Stimulated activated CD4-positive, alpha-beta T cell treated with anti-CD3 and anti-CD28 coated beads, TNF-alpha, amount 100 ng/mL, for 1 hour (primary cell): ENCODE measurements around the gene ZC3H7B.

Source experiments
- DNase-seq, 3 donors: peaks; one replicate each; pipeline ENCODE4 v3.0.0-alpha.2; 2020; ENCODE audit warnings: low read depth in 3 of 3, low spot score in 1 of 3

Gene ZC3H7B

DNA sequence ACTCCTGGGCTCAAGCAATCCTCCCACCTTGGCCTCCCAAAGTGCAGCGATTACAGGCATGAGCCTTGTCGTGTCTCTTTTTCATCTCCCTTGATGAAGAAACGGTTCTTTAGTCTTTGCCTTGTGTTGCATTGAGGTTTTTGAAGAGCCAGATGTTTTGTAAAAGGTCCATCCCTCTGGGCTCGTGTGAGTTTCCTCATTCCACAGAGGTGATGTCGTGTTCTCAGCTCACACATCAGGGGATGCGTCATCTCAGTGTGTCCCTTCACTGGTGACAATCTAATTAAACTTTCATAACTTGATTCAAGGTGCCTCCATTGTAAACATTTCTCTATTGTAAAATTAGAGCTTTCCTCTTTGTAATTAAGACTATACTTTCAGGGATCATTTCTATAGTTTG, 50.7 kb downstream of the ZC3H7B start:
- DNase-seq = no peak

DNA sequence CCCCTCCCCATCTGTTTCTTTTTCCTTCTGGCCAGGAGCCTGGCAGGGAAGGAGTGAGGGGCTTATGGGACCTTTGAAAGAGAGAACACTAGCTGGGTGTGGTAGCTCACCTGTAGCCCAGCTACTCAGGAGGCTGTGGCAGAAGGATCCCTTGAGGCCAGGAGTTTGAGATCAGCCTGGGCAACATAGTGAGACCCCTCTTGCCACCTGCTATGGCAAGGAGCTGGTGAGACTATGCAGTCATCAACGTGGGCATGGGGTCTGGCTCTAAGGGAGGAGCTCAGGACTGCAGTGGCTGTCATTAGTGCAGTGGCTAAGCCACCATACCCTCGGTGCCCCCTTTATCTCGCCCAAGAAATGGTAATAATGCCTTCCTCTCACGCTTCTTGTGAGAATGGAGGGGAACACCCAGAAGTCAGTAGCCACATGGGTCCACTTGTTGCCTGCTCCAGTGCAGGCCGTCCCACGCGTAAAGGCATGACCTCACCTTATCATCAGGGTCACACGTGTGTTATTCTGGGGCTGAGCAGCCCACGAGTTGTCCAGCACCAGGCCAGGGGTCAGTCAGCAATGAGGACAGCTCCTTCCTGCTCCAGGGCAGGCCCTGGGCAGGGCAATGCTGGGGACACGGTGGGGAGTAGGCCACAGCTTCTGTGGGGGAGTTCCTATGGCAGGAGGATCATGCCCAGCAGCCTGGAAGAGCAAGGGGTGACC, 52.7 kb downstream of the ZC3H7B start:
- DNase-seq = no peak

DNA sequence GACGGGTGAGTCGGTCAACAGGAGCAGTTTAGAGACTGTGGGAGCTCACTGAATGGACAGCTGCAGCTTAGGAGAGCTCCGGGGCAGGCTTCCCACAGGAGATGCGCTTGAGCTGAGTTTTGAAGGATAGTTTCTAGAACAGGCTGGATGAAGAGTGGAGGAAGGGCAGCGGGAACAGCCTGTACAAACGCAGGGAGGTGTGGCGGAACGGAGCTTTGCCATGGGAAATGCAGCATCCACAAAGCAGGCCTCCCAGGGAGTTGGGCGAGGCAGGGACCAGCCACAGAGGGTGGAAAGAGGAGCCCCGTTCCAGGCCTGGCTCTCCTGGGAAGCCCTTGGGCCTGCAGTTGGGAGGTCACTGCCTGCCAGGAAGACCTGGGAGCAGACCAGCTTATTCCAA, 53.7 kb downstream of the ZC3H7B start:
- DNase-seq = no peak

DNA sequence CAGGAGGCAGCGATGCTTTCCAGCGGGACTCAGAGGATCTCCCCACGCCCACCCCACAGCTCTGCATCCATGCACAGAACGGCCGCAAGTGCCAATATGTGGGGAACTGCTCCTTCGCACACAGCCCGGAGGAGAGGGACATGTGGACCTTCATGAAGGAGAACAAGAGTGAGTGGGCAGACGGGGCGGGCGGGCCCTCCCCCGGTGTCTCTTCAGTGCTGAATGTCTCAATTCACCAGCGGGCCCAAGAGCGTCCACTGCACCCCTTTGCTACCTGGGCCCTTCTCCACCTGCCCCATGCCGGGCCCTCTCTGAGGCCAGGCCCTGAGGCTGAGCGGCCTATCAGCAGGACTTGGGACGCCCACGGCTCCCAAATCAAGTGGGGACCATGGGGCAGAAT, 54.6 kb downstream of the ZC3H7B start:
- no peak for DNase-seq

DNA sequence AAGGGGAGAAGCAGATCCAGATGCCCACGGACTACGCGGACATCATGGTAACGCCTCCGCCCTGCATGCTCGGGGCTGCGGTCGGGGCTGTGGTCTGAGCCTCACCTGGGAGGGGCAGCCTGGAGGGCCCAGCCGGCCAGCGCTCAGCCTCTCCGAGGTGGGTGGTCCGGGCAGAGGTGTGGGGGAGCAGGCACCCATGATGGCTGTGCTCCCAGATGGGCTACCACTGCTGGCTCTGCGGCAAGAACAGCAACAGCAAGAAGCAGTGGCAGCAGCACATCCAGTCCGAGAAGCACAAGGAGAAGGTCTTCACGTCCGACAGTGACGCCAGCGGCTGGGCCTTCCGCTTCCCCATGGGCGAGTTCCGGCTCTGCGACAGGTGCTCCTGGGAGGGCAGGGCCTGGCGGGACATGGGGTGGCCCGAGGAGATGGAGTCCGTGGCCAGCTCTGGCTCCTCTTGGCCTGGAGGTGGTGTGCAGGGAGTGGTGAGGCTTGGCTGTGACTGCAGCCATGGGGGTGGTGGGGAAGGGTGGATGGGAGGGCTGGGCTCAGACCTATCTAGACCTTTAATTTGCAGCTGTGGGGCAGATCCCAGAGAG, 55.2 kb downstream of the ZC3H7B start:
- no peak for DNase-seq

DNA sequence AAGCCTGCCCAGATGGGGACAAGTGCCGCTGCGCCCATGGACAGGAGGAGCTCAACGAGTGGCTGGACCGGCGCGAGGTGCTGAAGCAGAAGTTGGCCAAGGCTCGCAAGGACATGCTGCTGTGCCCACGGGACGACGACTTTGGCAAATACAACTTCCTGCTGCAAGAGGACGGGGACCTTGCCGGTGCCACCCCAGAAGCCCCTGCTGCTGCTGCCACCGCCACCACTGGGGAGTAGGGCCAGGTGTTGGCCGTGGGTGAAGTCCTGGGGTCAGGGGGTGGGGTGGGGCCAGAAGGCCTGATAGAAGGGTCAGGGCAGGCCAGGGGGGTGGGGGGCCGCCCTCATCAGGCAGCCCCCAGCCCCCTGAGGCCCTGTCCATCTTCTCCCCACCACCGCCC, 55.9 kb downstream of the ZC3H7B start:
- no peak for DNase-seq

DNA sequence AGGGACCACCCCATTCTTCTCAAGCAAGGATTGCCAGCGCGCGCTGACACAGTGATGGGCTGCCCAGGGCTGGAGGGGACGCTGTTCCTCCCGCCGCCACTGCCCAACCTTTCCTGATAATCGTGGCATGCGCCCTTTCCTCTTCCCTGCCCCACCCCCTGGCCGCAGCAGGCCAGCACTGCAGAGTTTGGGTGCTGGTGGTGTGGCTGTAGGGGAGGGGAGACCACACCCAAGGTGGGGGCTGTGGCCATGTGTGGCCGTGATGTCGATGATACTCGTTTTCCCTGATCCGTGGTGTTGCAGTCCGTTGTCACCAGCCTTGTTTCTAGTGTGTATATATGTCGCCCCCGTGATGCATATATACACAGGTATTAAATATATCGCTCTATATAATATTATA, 57.6 kb downstream of the ZC3H7B start:
- DNase-seq = no peak

DNA sequence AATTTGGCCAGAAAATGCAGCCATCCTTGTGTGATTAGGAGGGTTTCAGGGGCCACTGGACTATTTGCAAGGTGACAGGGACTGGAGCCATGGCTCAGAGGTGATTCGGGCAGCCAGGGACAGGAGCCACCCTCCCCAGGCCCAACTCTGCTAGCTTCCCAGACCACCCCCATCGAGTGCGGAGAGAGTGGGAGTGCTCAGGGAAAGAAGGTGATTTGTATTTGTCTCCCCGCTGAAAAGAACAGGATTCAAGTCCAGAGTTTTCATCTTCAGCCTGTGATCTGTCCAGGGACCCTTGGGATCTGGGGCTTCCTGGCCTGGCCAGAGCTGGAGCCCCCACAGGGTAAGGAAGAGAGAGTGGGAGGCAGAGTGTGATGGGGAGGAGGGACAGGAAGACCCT, 58.1 kb downstream of the ZC3H7B start:
- no peak for DNase-seq

DNA sequence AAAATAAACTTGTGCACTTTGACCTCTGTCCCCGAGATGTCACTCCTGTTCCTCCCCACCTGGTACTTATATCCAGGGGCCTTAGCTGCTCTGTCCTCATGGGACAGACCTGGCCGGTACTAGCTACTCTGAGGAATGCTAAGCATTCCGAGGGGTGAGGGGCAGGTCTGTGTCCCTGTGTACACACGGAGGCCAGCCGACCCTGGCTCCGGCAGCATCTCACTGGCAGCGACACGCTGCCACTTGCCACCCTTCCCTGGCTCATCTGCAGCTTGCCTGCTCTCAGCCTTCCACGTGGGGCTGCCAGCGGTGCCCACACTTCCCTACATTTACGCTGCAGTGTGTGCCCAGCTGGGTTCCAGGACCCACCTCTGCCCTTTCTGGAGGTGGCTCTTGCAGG, 58.8 kb downstream of the ZC3H7B start:
- no peak for DNase-seq

DNA sequence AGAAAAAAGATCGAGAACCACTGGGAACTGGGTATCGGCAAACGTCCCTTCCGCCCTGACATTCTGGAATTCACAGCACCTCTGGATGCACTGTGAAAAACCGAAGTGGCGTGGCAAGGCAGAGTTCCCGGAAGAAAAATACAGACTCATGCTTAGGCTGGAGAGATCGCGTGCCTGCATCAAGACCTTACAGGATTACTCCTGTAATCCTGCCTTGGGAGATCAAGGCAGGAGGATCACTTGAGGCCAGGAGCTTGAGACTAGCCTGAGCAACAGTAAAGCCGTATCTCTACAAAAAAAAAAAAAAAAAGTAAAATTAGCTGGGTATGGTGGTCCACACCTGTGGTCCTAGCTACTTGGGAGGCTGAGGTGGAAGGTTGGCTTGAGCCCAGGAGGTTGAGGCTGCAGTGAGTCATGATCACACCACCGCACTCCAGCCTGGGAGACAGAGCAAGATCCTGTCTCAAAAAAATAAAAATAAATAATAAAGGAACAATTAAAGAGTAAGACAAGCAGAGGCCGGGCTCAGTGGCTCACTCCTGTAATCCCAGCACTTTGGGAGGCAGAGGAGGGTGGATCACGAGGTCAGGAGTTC, 60.5 kb downstream of the ZC3H7B start:
- no peak for DNase-seq

DNA sequence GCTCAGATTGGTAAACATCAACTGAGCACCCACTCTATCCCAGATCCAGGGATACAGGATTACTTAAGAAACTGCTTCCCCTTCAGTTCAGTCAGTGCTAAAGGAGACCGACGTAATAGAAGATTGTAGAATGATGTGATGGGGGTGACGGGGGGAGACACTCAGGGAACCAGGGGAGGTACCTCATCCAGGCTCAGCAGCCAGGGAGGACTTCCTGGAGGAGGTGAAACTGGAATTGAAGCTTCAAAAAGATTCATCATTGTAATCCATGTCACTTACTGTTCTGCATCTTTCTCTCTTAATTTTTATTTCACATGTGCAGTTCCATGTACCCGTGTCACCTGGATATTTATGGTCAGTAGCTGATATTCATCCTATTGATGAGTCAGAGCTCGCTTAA, 61.3 kb downstream of the ZC3H7B start:
- no peak for DNase-seq

DNA sequence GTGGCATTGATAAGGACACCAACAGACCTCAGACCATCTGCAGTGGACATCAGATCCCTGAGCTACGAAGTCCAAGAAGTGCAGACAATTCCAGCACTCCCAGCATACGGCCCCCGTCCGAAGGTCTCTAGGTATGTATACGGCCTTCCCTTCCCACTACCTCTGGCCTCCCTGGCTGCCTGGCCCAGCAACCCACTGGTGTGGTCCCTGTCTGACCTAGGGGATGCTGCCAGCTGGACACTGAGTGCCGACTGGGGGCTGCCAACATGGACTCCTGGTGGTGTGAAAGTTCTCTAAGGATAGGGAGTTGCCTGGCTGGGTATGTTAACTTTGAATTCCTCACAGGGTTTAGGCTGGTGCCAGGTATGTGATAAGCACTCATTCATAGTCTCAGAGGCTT, 62.9 kb downstream of the ZC3H7B start:
- no peak for DNase-seq

DNA sequence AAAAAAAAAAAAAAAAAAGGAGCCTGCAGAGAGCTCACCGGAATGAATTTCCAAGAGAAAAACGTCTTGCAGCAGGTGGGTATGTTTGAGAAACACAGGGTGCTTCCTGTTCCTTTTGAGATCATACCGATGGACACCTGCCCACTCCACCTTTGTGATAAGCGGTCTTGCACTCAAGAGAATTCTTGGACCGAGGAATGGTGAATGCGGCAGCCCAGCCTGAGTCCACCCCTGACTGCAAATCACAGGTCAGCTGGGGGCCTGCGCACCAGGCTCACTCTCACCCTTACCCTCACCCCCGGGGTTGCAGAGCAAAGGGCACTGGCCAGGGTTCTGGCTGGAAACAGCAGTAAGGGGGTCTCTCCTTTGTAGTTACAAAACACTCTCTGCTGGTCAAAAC, 63.6 kb downstream of the ZC3H7B start:
- no peak for DNase-seq

DNA sequence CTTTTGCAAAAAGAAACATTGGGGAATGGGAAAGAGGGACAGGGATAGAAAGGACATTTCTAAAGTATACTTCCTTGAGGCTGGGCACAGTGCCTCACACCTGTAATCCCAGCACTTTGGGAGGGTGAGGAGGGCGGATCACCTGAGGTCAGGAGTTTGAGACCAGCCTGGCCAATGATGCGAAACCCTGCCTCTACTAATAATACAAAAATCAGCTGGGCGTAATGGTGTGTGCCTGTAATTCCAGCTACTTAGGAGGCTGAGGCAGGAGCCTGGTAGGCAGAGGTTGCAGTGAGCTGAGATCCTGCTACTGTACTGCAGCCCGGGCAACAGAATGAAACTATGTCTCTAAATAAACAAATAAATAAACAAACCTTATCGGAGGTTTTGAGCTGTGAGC, 64.1 kb downstream of the ZC3H7B start:
- DNase-seq = no peak

DNA sequence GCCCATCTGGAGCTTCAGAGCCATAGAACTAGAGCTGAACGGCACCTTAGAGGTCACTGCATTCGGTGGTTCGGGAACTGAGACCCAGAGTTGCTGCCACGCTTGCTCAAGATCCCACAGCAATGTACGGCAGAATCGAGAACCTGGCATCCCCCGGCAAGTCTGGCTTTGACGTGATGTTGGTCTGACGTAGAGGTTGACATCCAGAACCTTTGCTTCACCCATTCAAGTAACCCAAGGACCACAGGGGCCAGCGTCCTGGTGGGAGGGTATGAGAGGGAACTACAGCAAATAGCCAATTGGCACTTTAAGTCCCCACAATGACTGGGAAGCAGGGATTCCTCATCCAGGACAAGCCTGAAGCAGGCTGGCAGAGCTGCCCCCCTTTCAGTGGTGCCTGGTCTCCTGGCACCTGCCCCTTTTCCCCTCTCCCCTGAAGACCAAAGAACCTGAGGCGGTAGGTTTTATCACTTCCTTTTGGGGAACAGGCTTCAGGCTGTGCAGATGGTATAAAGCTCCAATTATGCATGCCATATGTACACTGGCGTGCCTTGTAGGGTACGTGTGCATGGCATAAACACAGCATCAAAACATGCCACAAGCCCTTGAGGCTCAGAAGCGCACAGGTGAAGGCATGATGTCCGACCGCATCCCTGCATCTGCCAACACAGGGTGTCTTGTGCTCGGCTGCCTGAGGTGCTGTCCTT, 65.2 kb downstream of the ZC3H7B start:
- no peak for DNase-seq

DNA sequence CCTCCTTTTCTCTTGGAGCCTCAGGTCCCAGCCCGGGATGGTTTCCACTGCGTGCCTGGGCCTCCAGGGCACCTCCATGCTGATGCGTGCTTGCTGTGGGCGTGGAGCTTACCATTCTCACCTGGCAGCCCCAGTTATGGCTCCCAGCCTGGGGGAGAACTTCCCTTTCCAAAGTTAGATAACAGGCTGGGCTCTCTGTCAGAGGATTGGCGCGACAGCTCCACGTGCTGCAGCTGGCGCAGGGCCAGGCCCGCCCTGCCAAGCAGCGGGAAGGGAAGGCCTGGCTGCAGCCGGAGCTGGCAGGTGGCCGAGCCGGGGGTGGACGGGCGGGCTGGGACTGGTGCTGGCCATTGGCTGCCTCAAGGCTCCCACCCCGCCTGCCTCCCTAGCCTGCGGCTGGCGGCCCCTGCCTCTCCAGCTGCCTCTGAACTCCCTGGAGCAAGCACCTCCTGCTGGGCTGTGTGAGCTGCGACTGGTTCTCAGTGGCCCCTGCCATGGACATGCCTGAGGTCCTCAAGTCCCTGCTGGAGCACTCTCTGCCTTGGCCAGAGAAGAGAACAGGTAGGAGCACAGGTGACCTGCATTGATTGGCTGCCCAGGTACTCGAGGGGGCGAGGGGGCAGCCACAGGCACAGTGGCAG, 65.8 kb downstream of the ZC3H7B start:
- no peak for DNase-seq

DNA sequence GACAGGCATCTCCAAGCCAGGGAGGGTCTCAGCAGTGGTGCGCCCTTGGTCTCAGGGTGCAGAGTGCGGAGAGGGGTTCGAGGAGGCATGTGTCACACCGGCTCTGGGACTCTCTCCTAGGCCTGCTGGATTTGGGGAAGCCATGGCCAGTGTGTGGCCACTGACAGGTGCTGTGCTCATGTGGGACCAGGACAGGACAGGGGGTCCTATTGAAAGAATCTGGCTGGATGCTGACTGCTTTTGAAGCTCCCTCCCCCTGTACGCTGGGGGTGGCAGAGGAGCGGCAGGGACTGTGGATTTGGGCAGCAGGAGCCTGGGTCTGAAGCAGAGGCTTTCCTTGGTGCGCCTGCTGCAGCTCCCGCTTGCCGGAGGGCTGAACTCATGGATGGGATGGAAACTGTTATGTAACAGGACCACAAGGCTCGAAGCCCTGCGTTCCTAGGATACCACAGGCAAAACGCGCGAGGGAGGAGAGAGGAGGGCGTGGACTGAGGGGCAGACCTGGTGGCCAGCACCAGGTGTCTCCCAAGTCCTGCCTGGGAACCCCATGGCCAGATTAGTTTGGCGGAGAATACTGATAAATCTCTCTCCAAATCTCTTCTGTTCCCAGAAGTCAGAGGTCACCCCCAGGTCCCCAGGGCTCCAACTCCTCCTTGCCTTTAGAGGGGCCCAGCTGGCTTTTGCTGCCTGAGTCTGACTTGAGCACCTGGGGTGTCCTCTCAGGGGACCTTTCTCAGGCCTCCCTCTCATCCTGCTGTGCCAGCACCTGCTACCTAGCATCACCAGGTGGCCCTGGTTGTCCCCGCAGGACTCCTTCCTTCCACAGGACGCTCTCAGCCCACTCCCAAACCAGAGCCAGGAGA, 66.6 kb downstream of the ZC3H7B start:
- no peak for DNase-seq

DNA sequence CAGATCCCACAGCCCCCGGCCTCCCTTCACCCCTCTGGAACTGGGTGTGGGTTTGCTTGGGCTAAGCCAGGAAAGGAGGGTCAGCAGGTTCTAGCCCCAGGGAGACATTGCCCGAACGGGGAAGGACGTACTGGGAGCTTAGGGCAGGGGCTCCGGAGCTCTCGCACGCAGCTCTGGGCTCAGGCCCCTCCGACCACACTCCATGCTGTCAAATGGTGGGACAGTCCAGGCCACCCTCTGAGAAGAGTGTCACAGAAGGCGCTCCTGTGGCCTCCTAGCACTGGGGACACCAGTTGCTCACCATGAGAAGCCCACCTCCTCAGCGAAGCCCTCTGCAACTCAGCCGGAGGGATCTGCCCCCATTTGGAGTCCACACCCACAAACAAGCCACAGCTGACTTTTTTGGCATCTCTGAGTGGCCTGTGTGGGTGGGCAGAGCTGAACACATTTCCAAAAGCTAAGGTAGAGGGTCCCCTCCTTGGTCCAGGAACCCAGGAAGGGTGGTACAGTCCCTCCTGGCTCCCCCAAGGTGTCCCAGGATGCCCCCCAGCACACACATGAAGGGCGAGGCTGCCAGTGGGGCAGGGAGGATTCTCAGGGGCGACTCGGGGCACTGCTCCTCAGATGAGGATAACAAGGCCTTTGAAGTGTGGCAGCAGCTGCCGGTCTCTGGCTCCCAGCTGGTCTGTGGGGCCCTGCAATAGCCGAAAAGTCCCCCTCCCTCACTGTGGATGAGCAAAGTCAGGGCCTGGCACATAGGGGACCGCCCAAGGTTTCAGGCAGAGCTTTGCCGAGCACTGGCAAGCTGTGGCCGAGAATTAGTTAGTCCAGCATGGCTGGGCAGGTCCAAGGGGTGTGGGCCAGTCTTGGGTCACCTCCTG, 67.5 kb downstream of the ZC3H7B start:
- no peak for DNase-seq

DNA sequence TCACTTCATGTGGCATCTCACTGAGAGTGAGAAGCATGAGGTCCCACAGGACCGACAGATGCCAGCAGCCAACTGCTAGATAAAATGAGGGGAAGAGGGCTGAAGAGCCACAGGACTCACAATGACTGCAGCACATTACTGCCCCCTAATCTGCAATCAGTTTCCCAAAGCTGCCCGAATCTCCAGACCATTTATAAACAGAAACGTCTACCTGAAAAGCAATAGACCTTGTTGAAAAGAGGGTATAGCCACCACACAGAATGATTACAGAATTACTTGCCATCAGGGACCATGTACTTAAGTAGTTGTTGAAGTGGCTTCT, 68.1 kb downstream of the ZC3H7B start:
- no peak for DNase-seq

DNA sequence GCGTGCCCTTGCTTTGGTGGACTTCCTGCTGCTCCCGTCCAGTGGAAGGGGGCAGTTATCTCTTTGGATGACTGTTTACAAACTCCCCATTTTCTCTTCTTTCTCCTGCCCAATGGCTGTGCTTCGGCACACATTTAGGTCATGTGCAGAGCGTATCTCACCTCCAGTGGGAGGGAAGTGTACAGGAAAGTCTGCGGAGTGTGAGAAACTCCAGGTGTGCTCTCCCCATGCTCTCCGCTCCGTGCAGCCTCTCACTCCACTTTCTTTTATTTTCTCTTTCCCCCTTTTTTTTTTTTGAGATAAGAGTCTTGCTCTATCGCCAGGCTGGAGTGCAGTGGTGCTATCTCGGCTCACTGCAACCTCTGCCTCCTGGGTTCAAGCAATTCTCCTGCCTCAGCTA, 68.5 kb downstream of the ZC3H7B start:
- DNase-seq = no peak
